GM18907 (cell line): Measurements from ENCODE around the gene HELT.
A peak's percentile ranks its signal among the peaks of the same experiment; 100 is the strongest.
"Not testable (repeated sequence)": the region's sequence is repeated elsewhere in the genome, so short reads cannot be mapped to it uniquely, and the experiment has no call there.

Experiments used
- ATAC-seq: cut with Tn5 transposase; IDR thresholded peaks from one replicate; pipeline ENCODE4 v1.9.1; 2021; ENCODE audit warnings: mild to moderate bottlenecking, moderate library complexity; ENCODE audit not compliant: unreplicated experiment

HELT gene, protein sequence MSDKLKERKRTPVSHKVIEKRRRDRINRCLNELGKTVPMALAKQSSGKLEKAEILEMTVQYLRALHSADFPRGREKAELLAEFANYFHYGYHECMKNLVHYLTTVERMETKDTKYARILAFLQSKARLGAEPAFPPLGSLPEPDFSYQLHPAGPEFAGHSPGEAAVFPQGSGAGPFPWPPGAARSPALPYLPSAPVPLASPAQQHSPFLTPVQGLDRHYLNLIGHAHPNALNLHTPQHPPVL

DNA sequence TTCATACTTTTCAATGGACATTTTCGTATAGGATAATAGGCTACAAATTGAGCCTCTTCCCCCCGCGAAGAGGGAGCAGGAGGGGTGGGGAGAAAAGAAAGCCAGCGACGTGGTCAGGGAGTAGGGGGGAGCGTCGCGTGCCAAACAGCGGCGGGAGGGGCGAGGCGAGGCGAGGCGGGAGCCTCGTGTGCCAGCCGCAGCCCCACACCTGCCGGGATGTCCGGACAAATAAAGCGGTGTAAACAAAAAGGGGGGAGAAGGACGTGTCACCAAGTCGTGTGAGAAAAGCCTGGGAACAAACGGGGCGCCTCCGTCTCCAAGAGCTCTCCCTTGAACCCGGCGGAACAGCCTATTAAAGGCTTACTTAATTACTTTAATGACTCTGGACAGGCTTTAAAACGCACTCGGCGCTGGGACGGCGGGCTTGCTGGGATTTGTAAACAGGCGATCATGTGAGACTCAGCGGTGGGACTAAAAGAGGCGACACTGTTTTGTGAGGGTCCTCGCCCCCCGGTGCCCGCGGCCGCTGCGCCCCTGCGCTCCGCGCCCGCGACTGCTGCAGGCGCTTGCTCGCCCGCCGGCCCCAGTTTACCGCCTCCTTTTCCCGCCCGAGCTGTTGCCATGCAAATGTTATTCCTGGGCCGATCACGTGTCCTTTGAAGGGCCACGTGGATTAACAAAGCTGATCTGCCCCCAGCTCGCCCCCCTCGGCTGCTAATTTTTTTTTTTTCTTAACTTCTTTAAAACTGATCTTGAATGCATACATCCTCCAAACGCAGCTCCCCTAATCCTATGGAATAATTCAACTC, at the start of gene HELT:
Gene HELT, plus strand, starts transcription at position 527 of the 809 bp plus-strand sequence. CDS start 439 bp downstream, outside the sequence.
- no peak for ATAC-seq

DNA sequence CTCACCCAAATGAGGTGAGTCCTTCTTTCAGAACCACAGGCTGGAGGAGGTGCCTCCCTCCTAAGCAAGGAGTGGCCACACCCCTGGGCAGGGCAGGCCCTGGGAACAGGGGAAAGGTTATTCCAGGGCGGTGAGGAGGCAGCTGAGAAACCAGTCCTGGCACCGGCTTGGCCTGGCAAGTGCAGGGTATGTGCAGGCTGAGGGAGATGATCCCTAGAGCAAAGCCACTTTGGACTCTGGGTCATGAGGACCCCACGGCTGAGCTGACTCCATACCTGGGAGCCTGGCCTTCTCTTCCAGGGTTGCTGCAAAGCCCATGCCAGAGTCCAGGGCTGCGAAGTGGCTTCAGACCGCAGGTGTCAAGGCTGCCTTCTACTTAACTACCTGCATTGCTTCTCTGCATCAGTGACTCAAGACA, 49.5 kb upstream of the HELT start:
- ATAC-seq: no peak

DNA sequence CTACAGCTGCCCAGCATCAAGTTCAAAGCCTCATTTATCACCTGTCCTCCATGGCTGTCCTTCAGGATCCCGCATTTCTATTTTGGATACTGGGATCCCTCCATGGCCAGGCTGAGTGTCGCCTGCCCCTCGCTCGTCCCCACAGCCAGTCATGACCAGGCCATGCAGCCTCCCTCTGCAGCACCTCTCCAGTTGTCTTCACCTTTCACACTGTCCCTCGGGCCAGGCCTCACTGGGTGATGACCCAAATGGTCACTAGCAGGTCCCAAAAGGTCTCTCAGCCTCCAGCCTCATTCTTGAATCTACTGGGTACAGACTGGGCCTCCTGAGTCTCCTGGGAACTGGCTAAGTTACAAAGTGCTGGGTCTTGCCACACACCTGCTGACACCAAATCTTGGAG, 48.7 kb upstream of the HELT start:
- no peak for ATAC-seq

DNA sequence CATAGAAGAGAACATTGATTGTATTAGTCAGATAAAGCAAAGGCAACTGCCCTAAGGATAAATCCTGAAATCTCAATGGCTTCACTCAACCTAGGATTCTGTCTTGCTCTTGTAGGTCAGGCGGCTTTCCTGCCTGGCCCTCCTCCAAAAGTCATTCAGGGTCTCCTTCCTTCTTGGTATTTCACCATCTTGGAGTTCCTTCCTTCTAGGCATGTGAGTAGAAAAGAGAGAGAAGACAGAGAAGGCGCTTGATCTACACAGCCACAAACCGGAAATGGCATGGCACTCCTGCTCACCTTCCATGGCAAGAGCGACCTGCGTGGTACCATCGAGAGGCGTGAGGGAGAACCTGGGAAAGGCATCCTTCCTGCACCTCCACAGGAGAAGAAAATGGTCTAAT, 45.3 kb upstream of the HELT start:
- ATAC-seq: no peak

DNA sequence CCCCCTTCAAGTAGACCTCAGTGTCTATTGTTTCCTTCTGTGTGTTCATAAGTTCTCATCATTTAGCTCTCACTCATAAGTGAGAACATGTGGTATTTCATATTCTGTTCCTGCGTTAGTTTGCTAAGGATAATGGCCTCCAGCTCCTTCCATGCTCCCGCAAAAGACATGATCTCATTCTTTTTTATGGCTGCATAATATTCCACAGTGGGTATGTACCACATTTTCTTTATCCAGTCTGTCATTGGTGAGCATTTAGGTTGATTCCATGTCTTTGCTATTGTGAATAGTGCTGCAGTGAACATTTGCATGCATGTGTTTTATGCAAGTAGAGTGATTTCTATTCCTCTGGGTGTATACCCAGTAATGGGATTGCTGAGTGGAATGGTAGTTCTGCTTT, 41.9 kb upstream of the HELT start:
- not testable (repeated sequence) for ATAC-seq

DNA sequence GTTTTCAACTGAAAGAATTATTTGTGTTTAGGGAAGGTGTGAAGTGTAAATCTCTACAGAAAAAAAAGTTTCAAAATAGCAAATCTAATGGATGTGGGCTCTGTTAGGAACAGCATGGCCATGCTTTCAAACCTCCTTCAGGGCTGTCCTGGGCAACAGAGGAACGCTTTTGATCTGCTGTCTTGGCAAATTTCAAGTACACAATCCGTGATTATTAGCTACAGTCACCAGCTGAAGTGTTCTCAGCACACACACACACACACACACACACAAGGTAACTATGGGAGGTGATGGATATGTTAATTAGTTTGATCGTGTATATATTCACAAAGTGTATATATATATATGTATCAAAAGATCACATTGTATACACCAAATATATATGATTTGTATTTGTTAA, 40.5 kb upstream of the HELT start:
- no peak for ATAC-seq

DNA sequence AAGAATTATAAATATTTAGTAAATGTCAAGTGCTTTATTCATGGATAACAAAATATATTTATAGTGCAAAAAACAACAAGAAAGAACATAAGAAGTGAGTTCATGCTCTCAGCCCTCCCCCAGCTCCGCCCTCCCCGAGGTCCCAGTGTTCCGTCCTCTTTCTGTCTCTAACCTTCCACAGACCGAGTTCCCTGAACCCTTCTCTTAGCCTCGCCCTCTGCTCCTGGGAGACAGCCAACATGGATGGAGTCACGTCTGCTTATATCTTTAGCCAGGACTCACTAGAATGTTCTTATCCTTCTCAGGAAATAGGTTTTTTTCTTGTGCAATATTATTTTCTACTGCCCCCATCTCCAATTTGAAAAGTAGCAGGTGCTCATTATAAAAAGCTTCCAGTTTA, 40.1 kb upstream of the HELT start:
- ATAC-seq: no peak

DNA sequence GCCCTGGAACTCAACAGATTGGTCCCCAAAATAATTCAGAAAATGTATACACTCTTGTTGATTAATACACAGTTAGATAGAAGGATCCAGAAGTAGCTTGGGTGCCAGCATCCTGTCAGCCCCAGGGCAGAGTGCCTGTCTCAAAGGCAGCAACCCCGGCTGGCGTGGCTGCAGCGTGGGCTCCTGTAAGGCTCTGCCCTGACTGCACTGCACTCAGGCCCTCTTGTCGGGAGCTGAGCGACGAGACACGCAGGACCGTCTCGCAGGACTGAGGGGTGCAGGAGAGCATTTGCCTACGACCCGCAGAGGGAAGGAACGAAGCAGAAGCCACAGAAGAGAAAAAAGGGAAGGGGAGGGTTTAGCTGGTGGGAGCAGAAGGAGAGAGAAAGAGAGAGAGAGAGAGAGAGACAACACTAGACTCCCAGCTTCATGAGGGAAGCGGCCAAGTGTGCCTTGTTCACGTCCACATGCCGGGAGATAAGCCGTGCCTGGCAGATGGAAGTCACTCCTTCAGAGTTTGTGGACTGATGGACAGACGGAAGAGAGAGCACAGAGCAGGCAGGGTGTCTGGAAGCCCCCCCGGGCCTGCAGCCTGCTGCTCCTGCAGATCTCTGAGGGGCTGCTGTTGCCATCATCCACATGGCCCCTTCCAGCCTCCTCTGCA, 38.7 kb upstream of the HELT start:
- ATAC-seq: no peak

DNA sequence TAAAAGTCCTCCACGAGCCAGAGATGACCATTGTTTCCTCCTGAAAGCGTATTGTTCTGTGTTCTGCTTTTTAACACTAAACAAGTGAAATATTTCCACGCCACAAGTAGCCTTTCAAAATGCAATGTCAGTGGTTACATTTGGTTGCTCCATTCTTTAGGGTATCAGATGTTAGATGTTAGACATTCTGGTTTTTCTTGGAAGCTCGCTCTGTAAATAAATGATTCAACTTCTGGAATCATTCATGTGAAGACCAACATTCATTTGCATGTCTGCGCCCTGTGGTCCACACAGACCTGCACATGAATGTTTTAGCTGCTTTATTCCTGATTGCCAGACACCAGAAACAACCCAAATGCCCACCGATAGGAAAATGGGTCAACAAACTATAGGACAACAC, 38.0 kb upstream of the HELT start:
- no peak for ATAC-seq

DNA sequence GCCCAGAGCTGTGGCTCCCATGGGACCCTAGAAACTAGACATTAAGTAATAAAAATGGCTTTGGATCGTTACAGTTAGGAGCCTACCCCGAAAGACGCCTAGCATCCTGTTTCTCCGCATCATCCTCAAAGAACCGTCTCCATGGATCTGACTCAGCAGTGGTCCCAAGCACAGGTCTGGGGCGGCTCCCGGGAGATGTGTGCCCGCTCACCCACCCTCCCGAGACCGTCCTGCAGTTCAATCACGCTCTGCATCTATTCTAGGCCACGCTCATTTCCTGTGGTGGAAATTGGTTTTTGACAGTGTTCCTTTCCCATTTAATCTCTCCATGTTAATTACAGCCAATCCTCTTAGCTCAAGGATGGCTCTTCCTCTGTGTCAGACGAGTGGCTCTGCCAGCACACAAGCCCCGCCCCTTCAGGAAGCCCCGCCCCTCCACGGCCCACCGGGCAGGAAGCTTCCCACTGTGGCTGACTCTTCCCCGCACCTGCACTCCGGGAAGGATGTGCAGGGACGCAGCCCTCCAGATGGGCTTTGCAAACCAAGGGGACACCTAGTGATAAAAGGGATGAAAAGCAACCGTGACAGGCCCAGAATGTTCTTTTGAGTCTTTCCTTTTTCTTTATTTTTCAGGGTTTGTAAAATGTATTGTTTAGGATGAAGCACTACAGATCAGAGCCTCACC, 34.5 kb upstream of the HELT start:
- peak; percentile 87 for ATAC-seq

DNA sequence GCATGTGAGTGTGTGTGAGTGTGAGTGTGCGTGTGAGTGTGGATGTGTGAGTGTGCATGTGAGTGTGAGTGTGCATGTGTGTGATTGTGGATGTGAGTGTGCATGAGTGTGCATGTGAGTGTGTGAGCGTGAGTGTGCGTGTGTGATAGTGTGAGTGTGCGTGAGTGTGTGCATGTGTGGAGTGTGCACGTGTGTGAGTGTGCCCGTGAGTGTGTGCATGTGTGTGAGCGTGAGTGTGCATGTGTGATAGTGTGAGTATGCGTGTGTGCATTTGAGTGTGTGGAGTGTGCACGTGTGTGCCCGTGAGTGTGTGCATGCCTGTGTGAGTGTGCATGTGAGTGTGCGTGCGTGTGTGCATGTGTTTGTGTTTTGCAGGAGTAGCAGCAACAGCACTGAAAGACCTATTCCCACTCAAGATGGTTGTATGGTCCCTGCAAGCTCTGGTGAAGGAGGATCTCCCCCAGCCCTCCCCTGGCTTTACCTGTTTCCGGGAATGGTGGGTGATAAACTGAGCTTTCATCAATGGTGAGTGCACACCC, 30.7 kb upstream of the HELT start:
- no peak for ATAC-seq

DNA sequence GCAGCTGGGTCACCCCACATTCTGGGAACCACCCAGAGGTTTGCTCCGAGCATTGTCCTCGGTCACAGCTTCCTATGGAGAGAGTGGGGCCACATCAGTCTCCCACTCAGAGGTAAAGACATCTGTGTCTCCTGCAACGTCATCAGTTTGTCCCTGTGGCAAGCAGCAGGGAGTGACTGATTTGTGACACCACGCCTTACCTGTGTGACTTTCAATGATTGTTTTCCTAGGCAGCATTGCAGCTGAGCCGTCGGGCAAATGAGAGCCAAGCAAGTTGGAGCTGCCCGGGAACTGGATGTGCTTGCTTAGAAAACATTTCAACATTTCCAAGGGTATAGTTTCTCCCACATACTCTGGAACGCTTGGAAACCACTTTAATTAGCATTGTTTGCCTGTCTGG, 29.7 kb upstream of the HELT start:
- ATAC-seq: no peak

DNA sequence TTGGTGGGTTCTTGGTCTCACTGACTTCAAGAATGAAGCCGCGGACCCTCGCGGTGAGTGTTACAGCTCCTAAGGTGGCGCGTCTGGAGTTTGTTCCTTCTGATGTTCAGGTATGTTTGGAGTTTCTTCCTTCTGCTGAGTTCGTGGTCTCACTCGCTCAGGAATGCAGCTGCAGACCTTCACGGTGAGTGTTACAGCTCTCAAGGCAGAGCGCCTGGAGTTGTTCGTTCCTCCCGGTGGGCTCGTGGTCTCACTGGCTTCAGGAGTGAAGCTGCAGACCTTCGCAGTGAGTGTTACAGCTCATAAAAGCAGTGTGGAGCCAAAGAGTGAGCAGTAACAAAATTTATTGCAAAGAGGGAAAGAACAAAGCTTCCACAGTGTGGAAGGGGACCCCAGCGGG, 29.0 kb upstream of the HELT start:
- not testable (repeated sequence) for ATAC-seq

DNA sequence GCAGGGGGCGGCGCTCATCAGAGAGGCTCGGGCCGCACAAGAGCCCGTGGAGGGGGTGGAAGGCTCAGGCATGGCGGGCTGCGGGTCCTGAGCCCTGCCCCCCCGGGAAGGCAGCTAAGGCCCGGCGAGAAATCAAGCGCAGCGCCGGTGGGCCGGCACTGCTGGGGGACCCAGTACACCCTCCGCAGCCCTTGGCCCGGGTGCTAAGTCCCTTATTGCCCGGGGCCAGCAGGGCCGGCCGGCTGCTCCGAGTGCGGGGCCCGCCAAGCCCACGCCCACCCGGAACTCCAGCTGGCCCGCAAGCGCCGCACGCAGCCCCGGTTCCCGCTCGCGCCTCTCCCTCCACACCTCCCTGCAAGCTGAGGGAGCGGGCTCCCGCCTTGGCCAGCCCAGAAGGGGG, 28.2 kb upstream of the HELT start:
- not testable (repeated sequence) for ATAC-seq

DNA sequence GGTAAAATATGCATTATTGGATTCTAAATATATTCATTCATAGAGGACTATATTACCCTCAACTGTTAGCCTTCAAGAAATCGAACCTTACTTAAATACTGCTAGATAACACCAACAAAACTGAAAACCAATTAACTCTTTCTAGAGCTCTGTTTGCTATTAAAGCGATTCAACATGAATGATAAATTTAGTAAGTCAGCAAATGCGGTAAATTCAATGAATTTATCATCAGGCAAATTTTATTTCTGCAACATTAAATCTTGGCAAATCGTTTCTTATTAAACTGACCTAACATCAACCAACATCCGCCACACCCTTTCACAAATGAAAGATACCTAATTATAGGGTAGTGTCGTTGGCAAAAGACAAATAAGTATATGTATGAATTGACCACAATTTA, 26.4 kb upstream of the HELT start:
- ATAC-seq: no peak

DNA sequence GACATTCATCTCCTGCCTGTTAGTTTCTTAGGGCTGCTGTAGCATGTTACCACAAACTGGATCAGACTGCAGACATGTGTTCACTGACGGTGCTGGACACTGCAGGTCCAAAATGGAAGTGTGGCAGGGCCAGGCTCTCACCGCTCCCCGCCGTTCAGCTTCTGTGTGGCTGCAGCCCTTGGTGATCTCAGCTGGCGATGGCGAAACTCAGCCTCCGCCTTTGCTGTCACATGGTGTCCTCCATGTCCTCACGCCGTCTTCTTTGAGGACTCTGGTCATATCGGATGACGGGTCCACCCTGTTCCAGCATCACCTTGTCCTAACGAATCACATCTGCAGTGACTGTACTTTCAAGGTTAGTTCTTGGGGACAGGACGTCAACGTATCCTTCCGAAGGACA, 25.9 kb upstream of the HELT start:
- ATAC-seq: no peak

DNA sequence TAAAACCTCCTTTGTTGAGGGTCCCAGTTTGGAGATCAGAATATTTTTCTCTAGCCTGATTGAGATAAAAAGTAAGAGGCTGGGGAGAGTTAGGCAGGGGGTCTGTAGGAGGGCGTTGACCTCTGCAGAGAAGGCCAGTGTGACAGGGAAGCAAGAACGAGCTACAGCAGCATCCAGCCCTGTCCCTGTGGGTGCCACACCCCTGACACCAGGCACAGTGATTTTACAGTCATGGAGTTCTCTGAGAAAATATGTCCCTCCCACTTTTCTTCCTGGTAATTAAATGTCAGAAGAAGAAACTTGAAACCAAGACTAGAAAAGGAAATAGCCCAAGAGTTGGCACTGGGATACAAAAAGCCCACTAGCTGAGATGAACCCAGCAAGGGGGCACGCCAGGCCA, 25.0 kb upstream of the HELT start:
- no peak for ATAC-seq

DNA sequence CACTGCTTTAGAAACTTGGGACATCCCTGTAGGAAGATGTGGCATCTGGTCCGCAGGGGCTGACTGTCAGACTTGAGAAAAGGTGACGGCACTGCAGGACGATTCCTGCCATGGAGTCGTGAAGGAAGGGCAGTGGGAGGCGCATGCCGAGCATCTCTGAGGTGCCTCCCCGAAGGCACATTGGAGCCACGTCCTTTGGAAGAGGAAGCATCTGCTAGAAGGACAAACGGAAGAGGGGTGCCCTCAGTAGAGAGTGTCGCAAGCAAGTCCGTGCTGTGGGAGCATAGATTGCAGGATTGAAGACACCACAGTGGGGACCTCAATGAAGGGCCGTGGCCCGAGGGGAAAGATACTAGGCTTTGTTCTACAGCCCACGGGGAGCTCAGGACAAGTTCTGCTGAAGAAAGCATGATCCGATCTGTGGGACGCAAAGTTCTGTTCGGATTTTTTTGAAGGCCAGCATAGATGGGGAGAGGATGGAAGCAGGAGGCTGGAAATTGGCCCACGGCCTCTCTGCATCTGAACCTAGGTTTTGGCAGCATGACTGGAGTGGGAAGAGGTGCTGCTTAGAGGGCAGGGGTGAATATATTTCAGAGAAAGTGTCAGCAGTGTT, 24.2 kb upstream of the HELT start:
- no peak for ATAC-seq

DNA sequence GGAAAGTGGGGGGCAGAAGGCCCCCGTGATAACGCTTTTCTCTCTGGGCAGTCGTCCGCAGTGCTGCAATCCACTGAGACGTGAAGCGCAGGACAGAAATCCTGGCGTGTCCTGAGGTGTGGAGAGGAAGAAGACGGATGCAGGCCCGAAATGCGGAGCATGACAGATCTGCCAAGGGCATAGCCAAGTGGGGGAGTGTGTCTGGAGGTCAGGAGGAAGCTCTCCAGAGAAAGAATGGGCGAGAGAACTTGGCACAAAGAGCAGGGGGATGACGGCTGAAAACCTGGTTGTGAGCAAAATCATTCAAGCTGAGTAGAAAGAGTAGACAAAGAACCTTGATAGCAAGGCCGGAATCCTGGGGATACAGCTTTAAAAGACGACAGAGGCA, 23.7 kb upstream of the HELT start:
- no peak for ATAC-seq

DNA sequence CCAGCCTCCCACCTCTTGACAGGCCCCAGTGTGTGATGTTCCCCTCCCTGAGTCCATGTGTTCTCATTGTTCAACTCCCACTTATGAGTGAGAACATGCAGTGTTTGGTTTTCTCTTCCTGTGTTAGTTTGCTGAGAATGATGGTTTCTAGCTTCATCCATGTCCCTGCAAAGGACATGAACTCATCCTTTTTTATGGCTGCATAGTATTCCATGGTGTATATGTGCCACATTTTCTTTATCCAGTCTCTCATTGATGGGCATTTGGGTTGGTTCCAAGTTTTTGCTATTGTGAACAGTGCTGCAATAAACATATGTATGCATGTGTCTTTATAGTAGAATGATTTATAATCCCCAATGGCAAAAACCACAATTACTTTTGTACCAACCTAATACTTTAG, 20.6 kb upstream of the HELT start:
- not testable (repeated sequence) for ATAC-seq

DNA sequence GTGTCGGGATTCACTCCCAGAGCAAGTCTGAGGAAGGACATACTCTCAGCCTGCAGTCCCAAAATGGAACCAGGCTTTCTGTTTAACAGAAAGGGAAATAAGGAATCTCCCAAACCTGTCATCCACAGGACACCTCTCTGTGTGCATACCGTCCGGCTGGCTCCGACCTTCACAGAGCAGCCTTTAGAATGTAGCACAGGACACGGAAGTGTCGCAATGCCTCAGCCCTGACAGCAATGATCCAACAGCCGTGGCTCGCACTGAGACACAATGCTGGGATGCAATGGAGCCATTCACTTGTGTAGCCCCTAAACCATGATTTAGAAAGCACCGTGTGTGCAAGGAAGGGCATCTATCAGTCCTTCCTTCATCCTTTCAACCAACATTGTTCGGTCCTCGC, 15.5 kb upstream of the HELT start:
- no peak for ATAC-seq
